HG03342 (cell line): ENCODE data around the gene MCFD2.

ENCODE experiments used
- ATAC-seq: cut with Tn5 transposase; IDR thresholded peaks from one replicate; pipeline ENCODE4 v1.9.1; 2021; ENCODE audit warnings: mild to moderate bottlenecking, moderate library complexity; ENCODE audit not compliant: unreplicated experiment

The MCFD2 gene

GRCh38 chr2:46915281-46915810 lies at the start of gene MCFD2:
Gene MCFD2 (minus strand): TSS chr2:46915806. CDS start chr2:46909171, 6,635 bp downstream.
- ATAC-seq: peak; percentile 13

GRCh38 chr2:46964835-46965560 lies 49.4 kb upstream of the MCFD2 start:
- no peak for ATAC-seq

DNA sequence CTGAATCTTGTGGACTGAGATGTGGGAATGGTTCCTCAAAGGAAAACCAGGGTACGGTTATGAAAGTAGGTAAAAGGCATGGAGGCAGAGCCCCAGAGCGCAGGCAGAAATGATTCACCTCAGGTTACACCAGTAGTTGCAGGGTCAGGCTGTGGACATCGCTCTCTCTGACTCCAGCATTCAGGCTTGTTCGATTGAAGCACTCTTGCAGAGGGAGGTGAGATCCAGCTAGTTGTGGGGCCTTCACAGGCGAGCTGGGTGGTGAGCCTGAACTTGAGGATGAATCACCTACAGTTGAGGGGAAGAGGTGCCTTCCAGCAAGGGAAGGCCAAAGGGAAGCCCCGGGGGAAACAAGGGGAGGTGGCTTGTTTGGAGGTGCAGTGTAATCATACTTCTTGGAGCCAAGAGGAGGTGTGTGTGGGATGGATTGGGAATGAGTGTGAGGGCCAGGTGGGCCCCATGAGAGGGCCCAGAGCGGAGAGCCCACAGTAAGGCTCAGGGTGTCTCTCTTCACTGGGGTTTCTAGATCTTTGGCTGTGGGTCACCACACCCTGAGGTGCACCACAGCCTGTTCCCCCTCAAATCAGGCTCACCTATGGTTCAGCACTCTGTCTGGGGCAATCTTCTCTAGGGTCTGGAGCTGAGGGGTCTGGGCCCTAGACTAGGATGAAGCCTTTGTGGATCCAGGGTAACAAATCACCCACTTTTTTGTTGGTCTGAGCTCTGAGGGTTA lies 48.5 kb upstream of the MCFD2 start:
- no peak for ATAC-seq

GRCh38 chr2:46963210-46963609 lies 47.6 kb upstream of the MCFD2 start:
- no peak for ATAC-seq

DNA sequence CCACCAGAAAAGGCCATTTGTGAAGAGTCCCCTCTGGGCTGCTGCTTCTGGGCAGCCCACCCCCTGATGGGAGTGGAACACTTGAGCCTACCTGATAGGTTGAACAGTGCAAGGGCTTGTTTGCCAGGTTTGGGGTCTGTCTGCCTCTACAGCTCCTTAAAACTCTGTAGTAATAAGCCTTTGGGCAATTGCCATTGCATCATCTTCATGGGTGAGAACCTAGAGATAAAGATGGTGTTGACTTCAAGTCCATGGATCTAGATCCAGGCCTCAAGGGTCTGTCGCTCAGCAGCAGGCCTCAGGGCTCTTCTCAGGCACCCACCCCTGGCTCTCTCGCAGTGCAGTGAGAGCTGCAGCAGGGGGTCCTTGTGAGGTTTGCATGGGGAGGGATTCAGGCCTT lies 47.1 kb upstream of the MCFD2 start:
- ATAC-seq: no peak

- ATAC-seq: no peak
Measured at GRCh38 chr2:46960618-46961017, 45.0 kb upstream of the MCFD2 start.

DNA sequence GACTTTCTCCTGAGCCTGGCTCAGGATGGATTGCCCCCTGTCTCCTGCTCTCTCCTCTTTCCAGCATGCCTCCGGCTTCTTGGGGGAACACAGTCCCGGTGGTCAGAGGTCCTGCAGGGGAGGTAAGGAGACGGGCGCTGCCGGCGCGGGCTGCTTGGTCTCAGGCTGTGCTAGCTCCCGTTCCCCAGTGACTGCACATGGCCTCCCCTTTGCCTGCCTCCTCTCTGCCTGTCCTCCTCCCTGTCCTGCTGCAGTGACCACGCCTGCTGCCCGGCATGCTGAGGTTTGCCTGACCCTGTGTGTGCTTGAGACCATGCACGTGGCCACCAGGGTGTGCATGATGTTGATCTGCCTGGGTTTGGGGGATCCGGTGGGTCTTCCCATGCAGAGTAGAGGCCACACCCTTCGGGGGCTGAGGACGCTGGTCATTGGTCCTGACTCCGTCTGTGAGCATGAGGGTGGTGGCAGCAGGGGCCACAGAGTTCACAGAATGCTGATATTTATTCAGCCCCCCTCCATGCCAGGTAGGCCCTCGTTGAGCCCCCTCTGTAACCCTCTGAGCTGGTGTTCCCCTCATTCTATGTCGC lies 42.9 kb upstream of the MCFD2 start:
- ATAC-seq: no peak

DNA sequence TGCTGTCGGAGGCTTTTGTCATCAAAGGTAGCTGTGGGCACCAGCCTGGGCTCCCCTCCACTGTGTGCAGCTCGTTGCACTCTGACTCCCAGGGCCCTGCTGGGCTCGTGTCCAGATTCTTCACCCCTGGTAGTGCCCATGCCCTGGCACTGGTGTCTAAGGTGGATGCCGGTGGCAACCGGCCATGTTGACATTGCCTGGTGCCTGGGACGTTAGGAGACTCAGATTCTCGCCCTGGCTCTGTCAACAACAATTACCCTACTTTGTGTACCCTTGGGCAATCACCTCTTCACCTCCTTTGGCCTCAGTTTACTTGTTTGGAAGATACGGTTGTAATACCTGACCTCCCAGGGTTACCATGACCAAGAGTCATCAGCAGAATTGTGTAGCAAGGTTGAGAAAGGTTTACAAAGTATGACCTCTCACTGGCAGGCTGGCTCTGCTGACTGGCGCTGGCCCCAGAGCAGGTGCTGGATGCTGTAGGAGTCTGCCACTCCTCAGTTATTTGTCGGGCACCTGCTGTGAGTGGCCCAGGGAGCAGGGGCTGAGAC lies 41.5 kb upstream of the MCFD2 start:
- ATAC-seq: no peak

DNA sequence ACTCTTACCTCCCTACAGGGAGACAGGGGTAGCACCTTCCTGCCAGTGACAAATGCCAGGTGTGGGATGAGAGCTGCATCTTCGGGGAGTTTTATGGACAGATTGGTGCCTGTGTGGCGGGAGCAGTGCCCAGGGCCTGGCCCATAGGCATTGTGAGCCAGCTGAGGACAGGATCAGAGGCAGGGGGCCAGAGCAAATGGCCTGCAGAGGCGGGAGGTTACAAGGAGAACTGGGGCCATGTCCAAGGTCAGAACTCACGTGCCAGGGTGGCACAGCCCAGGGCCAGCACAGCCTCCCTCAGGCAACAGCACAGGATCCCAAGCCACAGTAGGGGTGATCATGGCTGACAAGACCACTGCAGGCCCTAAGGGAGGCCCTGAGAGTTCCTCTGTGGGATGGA lies 40.2 kb upstream of the MCFD2 start:
- ATAC-seq: no peak

DNA sequence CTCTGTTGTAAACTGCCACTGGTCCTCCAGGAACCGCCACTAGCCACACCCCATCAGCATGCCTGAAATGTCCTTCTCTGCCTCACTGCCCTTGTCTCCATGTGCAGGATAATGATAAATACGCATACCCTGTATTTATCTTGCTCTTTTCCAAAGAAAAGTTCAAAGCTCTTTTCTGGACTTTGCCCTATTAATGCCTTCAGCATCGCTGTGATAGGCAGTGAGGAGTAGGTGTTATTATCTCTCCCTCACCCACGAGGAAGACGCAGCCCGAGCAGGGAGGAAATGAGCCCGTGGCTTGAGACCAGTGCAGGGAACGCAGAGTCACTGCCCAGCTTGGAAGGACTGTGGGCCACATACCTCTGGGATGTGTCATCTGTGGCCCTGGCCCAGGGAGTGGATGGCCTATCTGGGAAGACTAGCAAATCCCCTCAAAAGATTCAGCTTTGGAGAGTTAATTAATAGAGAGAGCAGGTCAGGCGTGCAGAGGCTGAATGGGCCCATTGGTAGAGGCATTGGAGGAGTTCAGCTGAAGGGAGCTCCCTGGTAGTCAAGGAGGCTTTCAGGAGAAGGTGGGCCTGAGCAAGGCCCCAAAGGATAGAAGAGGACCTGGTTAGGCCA lies 39.5 kb upstream of the MCFD2 start:
- no peak for ATAC-seq

DNA sequence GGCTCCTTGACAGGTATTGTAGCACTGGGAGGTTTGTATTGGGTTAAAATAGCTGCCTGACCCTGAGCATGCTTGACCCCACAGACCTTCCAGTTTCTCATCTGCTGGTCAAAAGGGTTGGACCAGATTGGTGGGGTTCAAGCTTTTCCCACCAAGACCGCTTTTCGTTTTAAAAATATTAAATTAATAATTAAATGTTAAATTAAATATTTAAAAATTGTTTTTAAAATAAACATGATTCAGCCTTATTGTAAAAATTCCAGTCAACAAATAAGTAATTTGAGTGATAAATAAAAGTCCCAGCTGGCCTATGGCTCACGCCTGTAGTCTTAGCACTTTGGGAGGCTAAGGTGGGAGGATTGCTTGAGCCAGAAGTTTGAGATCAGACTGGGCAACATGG lies 36.6 kb upstream of the MCFD2 start:
- no peak for ATAC-seq

GRCh38 chr2:46951290-46952064 lies 35.9 kb upstream of the MCFD2 start:
- ATAC-seq: no peak

GRCh38 chr2:46950314-46950713 lies 34.7 kb upstream of the MCFD2 start:
- ATAC-seq: no peak

GRCh38 chr2:46947841-46948240 lies 32.2 kb upstream of the MCFD2 start:
- ATAC-seq: no peak

GRCh38 chr2:46945671-46946070 lies 30.1 kb upstream of the MCFD2 start:
- ATAC-seq: no peak

DNA sequence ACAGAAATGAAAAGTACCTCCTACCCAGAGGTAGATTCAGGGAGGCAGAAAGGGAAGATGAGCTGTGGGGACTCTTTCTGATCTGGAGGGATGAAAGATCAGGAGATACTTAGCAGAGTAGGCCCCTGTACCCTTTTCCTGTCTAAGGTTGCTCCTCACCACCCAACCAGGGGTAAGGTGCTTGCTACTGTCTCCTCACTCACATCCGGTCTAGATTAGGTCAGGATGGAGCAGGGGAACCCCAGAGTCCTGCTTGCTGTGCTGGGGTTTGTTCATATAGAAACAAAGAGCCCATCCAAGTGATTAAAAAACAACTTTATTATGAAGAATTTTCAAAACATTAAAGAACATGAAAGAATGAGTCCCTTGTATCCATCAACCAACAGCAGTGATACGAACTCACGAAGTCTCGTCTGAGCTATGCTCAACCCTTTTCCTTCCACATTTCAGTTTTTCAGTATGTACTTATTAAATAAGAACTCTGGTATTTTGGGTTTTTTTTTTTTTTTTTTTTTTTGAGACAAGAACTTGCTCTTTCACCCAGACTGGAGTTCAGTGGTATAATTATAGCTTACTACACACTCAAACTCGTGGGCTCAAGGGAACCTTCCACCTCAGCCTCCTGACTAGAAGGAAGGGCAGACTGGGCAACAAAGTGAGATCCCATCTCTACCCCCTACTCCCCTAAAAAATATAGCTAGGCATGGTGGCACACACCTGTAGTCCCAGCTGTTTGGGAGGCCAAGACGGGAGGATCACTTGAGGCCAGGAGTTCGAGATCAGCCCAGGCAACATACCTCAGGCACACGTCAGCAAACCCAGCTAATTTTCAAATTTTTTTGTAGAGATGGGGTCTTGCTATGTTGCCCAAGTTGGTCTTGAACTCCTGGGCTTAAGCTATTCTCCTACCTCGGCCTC lies 28.5 kb upstream of the MCFD2 start:
- ATAC-seq: peak; percentile 39

DNA sequence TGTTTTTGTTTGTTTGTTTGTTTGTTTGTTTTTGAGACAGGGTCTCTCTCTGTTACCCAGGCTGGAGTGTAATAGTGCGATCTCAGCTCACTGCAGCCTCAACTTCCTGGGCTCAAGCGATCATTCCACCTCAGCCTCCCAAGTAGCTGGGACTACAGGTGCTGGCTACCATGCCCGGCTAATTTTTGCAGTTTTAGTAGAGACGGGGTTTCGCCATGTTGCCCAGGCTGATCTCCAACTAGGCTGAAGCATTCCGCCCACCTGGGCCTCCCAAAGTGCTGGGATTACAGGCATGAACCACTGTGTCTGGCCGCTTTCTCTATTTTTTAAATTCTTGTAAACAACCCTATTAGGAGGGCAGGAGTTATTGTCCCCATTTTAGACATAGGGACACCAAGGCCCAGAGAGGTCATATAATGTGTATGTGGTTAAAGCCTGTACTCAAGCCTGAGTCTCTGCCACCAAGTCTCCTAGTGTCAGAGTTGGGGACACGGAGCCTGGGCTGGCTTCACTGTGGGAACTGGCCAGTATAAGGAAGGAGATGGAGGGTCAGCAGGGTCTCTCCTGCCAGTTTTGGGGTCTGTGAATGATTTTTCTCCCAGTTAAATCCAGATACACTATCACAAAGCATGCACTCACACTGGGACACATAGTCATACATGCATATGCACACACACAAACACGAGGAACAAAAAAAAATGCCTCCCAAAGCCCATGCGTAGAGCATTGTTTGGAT lies 27.5 kb upstream of the MCFD2 start:
- ATAC-seq: no peak

DNA sequence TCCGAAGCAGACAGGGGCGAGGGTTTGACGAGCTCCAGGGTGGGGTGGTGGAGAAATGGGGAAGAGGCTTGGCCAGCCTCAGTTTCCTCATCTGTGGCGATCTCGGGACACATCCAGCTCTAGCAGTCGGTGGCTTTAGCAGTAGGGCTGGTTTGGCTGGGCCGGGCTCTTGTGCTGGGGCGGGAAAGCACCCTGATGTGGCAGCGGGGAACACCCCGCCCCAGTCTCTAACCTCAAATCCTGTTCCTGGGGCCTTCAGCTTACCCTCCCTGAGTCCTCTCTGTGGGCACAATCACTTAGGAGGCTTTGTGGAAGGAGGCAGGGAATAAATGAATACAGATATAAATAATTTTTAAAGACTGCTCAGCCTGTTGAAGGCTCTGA lies 26.5 kb upstream of the MCFD2 start:
- ATAC-seq: peak; percentile 32
